ENCODE results near the gene HELZ.
"Not testable (repeated sequence)": the region's sequence is repeated elsewhere in the genome, so short reads cannot be mapped to it uniquely, and the experiment has no call there.

HELZ gene

DNA sequence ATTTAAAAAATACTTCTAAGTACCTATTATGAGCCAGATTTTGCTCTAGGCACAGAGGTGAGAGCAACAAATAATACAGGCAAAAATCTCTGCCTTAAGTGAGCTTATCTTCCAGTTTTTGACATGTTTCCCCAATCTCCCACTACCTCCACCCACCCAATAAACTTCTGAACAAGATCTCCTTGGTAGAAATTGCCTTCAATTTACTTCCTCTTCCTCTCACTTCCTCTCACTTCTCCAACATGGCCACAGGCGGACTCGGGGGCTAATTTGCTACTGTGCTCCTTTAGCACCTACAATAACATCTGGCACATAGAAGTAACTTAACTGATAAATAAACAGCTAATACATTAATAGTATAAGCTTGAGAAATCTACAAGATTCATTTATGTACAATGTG lies 118.0 kb downstream of the HELZ start:
- in situ Hi-C loops (cut with HindIII; ENCODE audit: low sequenced_read_pairs) = no loop called here

DNA sequence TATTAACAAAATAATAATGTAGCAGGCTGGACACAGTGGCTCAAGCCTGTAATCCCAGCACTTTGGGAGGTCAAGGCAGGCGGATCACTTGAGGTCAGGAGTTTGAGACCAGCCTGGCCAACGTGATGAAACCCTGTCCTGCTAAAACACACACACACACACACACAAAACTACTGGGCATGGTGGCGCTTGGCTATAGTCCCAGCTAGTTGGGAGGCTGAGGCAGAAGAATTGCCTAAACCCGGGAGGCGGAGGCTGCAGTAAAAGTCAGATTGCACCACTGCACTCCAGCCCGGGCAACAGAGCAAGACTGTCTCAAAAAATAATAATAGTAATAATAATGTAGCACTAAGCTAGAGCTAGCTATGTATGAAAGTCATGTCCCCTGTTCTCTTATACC lies 118.5 kb downstream of the HELZ start:
- in situ Hi-C loops (cut with HindIII; ENCODE audit: low sequenced_read_pairs) = not testable (repeated sequence)

DNA sequence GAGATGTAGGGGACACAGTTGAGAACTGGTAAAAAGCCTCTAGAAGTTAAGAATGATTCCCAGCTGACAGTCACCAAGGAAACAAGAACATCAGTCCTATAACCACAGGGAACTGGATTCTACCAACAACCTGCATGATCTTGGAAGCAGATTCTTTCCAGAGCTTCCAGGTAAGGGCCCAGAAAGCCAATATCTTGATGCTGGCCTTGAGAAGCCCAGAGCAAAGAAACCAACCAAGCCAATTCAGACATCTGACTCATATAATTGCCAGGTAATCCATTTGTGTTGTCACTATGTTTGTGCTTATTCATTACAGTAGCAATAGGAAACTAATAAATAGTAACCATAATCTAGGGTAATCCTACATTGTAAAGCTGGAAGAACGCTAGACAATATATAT lies 119.1 kb downstream of the HELZ start:
- in situ Hi-C loops (cut with HindIII; ENCODE audit: low sequenced_read_pairs) = no loop called here

DNA sequence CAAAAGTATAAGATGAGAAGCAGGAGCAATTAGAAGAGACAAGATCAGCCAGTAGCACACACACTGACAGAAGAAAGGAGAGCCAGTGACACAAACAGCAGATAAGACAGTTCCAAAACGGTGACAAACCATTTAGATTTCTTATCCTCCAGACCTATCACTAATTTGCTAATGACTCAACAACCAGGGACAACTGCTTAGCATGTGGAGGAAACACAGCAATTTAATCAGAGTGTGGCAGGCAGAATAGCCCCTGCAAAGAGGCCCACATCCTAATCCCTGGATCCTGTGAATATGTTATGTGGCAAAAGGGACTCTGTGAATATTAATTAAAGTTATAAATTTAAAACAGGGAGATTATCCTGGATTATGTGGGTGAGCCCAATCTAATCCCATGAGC lies 119.6 kb downstream of the HELZ start:
- in situ Hi-C loops (cut with HindIII; ENCODE audit: low sequenced_read_pairs) = no loop called here

DNA sequence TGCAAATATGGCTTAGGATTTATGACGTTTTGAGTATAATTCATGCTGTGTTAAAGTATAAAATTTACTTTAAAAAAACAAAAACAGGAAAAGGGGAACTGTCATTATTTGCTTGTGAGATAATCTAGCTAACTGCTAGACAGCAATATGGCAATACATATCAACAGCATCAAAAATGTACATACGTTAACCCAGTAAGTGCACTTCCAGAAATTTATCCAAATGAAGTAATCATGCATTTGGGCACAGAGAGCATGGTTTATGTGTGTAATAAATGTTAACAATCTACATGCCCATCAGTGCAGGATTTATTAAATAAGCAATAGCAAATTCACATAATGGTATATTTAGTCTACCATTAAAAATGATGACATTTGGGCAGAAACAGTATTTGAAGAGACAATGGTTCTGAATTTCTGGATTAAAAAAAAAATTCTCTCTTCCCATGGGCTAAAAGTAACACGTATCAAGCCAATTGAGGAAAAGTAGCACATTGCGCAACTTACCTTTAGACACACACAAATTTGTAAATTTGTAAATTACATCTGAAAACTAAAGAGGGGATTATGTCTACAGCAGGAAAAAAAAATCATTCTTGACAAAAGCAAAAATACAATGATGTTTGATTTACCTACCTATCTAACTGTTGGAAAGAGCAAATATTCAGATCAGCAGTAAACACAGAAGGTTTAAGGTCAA lies 120.4 kb downstream of the HELZ start:
- in situ Hi-C loops (cut with HindIII; ENCODE audit: low sequenced_read_pairs) = no loop called here

DNA sequence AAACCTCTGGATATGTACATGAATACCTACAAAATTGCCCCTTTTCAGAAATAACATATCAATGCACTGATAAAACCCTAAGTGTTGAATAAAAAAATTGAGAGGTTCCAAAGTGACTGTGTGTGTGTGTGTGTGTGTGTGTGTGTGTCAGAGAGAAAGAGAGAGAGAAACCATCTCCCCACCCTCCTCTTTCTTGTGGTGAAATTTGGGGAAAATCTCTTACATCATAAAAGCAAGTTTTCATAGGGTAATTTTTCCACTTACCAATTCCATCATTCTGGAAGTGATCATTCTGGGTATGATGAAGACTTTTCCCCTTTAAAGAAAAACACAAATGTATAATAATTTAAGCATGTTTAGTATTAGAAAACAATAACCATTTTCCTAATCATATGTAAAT lies 121.3 kb downstream of the HELZ start:
- in situ Hi-C loops (cut with HindIII; ENCODE audit: low sequenced_read_pairs) = no loop called here

DNA sequence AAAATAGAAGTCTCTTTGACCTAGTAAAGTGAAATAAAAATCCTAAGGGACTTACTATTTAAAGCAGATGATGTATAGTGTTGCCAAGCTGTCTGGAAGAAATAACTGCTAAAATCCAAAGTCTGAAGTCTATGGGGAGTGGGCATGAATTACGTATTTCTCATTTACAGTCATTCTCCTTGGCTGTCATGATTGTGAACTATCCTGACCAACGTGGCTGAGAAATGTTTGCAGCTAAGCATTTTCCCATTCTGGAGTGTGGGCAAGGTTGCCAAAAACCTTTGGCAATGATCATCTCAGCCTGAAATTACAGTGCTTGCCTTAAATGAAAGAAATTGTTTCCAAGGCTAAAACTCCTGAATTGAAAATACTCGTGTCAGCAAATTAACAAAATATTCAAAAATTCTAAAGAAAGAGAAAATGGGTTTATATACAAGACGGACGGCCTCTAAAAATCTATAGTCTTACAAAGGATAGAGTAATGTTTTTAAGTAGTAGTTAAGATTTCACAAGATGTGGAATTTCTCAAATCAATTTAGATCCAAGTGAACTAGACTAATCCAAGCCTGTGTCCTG lies 123.6 kb downstream of the HELZ start:
- in situ Hi-C loops (cut with HindIII; ENCODE audit: low sequenced_read_pairs) = no loop called here

DNA sequence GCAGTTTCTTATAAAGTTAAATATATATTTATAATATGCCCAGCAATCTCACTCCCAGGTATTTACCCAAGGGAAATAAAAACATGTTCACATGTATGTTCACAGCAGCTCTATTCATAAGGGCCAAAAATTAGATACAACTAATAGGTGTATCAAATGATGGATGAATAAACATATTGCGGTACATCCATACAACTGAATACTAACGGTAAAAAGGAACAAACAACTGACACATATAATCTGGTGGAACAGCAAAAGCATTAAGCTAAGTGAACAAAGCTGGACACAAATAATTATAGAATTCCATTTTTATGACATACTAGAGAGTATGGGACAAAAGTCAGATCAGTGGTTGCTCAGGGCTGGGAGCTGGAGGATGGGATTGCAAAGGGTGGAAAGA lies 125.9 kb downstream of the HELZ start:
- in situ Hi-C loops (cut with HindIII; ENCODE audit: low sequenced_read_pairs) = loop anchor here (5.0 kb wide), 1 partner anchor 48 kb away; no protein-coding TSS in a partner anchor

DNA sequence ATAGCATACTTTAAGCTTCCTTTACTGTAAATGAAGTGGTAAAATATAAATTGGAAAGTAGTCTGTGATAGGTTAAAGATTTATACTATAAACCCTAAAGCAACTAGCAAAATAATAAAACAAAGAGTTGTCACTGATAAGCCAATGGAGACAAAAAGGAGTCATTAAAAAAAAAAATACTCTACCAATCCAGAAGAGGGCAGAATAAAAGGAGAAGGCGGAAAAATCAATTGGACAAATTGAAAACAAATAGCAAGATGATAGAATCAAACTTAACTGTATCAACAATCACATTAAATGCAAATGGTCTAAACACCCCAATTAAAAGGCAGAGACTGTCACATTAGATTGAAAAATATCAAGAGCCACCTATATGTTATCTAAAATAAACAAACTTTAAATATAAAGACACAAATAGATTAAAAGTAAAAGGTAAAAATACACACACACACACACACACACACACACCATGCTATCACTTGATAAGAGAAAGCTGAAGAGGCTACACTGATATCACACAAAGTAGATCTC lies 128.9 kb downstream of the HELZ start:
- in situ Hi-C loops (cut with HindIII; ENCODE audit: low sequenced_read_pairs) = loop anchor here (5.0 kb wide), 1 partner anchor 51 kb away; no protein-coding TSS in a partner anchor

DNA sequence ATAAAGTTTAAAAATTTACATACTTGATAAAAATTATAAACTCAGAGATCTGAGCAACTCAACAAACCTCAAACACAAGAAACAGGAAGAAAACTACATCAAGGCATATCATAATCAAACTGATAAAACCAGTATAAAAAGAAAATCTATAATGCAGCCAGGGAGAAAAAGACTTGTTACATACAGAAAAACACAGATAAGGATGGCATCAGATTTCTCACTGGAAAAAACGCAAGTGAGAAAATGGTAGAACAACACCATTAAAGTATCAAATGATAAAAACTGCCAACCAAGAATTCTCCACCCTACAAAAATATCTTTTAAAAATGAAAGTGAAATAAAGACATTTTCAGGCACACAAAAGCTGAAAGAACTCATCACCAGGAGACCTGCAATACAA lies 129.6 kb downstream of the HELZ start:
- in situ Hi-C loops (cut with HindIII; ENCODE audit: low sequenced_read_pairs) = loop anchor here (5.0 kb wide), 1 partner anchor 52 kb away; no protein-coding TSS in a partner anchor

DNA sequence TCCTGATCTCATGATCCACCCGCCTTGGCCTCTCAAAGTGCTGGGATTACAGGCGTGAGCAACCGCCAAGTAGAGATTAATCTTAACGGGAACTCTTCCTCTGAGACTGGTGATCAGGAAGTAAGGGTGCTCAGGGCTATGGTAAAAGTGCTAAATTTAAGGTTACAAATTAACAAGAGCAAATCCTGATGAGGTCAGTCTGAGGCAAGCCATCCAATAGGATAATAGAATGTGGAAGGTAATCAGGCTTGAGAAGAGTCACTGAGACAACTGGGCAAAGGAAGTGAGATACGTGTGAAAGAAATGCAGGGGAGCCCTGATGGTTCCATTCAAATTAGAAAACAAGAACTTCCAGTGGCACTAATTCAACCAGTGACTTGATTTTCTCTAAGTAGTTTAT lies 131.5 kb downstream of the HELZ start:
- in situ Hi-C loops (cut with HindIII; ENCODE audit: low sequenced_read_pairs) = no loop called here

DNA sequence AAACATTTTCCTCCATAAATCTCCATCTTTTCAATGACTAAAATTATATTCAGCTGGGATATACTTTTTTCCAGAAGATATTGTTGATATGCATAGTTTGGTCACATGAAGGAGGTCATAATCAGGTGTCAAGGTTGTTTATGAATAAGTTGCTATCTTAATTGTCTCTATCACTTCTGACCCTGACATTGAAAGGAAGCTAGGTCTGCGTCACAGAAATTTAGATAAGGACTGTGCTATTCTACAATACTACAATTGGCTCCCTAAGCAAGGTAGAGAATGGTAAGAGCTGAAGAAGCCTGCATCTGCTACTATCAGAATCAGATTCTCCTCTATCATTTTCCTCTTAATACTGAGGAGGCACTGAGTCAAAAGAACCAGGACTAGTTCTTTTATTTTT lies 133.2 kb downstream of the HELZ start:
- in situ Hi-C loops (cut with HindIII; ENCODE audit: low sequenced_read_pairs) = no loop called here

DNA sequence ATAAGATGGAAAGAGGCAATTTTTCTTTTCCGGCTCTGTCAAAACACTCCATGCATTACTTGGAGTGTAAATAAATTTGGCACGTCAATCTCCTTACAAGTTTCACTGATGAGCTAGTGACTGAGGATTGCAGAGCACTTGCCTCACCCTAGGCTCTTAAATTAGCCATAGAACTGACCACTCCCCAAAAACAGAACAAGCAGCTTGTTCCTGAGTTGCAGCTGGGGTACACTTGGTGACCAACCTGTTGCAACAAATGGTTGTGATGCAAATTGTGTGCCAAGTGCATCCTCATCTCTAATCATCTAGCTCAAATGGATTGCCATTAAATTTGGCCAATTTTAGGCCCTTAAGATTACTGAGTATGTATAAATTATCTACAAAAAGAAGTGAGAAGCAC lies 133.7 kb downstream of the HELZ start:
- in situ Hi-C loops (cut with HindIII; ENCODE audit: low sequenced_read_pairs) = no loop called here

DNA sequence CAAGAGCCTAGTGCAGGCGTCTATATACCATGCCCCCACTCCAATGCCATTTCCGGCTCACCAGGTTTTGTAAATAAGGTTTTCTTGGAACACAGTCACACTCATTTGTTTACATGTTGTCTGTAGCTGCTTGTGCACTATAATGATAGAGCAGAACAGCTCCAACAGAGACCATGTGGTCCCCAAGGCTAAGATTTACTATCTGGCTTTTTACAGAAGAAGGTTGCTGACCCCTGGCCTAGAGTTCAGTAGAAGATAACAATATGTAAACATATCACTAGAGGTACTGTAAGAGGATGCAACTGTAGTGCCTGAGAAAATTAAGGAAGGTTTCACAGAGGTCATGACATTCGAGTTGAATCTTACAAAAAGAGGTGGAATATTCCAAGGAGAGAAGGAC lies 134.4 kb downstream of the HELZ start:
- in situ Hi-C loops (cut with HindIII; ENCODE audit: low sequenced_read_pairs) = no loop called here

DNA sequence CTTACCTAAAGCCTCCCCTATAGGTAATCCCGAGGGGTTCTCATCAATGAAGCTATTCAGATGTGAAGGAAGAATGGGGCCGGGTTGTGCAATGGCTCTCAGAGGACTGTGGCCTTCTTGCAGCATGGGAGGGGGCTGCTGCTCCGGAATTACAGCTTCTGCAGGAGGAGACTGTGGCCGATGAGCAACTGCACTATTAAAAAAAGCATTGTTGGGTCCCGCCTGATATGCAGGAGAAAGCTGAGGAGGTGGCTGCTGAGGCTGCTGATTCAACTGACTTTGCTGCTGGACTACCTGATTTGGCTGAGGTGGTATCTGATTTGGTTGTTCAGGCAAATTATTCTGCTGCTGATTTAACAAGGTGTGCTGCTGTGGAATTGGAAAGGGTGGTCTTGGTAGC lies 135.9 kb downstream of the HELZ start:
- in situ Hi-C loops (cut with HindIII; ENCODE audit: low sequenced_read_pairs) = no loop called here

DNA sequence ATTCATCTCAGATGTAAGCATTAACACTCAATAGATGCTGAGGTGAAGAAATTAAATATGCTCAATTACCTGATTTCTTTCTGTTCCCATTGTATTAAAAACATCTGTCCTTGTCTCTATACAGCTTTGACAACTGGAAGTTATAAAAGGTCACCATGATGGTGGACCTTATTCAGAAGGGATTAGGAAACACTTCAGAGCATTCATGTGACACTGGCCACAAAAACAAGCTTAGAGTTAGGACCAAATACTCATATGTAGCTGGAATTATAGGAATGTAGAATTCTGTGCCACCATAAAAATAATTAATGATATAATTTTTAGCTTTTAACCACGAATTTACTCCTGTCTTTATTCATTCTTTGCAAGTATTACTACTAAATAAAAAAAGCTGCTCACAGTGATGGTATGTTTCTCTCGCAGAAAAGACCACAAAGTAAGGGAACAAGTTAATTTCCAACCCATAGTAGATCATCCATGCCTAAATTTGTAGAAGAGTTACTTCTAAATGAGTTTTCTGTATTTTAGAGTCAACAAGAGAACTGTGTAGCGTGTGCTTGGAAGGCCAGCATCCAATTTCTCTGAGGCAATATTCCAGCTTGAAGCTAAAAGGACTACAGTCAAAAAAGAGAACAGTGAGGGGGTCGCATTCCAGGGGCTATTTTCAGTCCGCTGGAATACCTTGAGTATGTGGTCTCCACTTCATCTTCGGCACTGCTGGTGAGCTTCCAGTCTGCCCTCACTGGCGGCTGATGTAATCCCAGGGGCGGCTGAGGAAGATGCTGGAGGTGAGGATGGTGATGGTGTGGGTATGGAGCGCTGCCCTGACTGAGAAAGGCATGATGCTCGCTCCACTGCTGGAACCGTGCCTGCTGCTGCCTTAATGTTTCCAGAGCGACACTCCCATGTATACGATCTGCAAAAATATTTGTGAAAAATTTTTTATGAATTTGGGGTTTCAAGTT lies 136.9 kb downstream of the HELZ start:
- in situ Hi-C loops (cut with HindIII; ENCODE audit: low sequenced_read_pairs) = no loop called here

DNA sequence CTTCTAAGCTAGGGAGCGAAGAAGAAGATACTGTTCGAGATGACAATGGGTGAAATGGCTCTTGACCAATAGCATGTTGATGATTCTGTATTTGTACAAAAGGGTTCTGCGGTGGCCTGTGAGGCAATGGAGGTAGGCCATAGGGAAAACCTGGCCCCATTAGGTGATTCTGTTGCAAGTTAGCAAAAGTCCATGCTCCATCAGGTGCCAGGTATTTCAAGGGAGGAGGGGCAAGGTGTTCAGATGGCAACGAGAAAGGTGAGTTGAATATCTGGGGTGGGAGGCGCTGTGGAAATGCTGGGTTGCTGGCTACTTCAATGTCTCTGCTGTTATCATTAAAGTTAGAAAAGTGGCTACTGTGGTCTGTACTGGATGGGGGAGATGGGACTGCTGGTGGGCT lies 137.8 kb downstream of the HELZ start:
- in situ Hi-C loops (cut with HindIII; ENCODE audit: low sequenced_read_pairs) = no loop called here

DNA sequence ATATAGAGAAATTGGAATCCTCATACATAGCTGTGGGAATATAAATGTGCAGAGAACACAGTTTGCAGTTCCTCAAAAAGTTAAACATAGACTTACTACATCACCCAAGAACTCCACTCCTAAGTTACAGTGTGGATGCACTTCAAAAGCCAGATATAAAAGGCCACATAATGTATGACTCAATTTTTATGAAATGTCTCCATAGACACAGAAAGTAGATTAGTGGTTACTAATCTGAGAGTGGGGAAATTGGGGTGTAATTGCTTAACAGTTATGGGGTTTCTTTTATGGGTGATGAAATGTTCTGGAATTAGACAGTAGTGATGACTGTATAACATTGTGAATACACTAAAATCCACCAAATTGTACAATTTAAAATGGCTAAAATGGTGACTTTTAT lies 139.8 kb downstream of the HELZ start:
- in situ Hi-C loops (cut with HindIII; ENCODE audit: low sequenced_read_pairs) = no loop called here

DNA sequence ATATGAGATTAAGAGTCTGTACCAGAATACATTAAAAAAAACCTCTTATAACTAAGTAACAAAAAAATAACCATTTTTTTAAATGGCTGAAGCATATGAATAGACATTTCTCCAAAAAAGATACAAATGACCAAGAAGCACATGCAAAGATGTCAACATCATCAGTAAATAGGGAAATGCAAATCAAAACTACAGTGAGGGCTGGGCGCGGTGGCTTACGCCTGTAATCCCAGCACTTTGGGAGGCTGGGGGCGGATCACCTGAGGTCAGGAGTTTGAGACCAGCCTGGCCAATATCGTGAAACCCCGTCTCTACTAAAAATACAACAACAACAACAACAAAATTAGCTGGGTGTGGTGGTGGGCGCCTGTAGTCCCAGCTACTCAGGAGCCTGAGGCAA lies 140.4 kb downstream of the HELZ start:
- in situ Hi-C loops (cut with HindIII; ENCODE audit: low sequenced_read_pairs) = not testable (repeated sequence)

DNA sequence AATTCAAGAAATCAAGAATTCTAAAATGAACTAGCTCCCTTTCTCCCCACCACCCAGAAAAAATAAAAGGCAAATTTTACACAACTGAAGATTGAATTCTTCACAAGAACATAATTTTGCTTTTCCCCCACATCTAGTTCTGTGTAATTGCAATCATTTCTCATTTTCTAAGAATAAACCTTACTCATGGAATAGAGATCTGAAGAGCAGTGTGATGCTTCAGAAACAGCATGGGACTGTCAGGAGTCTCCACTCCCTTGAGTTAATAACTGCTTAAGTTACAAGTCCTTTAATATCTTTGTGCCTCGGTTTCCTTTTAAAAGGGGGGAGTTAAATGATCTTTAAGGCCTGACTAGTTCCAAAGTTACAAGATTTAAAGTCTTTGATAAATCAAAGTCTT lies 147.0 kb downstream of the HELZ start:
- in situ Hi-C loops (cut with HindIII; ENCODE audit: low sequenced_read_pairs) = no loop called here

DNA sequence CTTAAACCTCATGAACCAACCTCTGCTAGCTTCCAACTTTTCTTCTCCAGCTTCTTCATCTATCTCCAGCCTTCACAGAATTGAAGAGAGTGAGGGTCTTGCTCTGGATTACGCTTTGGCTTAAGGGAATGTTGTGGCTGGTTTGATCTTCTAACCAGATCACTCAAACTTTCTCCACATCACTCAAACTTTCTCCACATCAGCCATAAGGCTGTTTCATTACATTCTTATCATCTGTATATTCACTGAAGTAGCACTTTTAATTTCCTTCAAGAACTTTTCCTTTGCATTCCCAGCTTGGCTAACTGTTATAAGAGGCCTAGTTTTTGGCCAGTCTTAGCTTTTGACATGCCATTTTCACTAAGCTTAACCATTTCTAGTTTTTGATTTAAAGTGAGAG lies 148.4 kb downstream of the HELZ start:
- in situ Hi-C loops (cut with HindIII; ENCODE audit: low sequenced_read_pairs) = no loop called here

Data from endothelial cell of hepatic sinusoid (primary cell).